ENCODE results near the gene ABCG4.

Gene ABCG4

GRCh38 chr11:119172513-119172912, 23.7 kb downstream of the ABCG4 start:
- H3K9me2 ChIP-seq (ENCODE audit: low read depth, low read length), result no peaks in the 10 kb centered on the region
- H3K4me2 ChIP-seq (ENCODE audit: low read length), result no peak overlapping the region

GRCh38 chr11:119173453-119173852, 24.6 kb downstream of the ABCG4 start:
- TF ChIP-seq CTCF (IDR thresholded peaks at IDR 0.05; ENCODE audit: low read length) (no peak), EZH2 (IDR thresholded peaks at IDR 0.05; ENCODE audit: borderline replicate concordance, low read length) (no peak)
- Histone ChIP-seq H3K27ac (ENCODE audit: low read depth, low read length, poor library complexity, severe bottlenecking) (no peak overlapping the region), H2AFZ (ENCODE audit: low read length) (no peak overlapping the region), H3F3A (ENCODE audit: insufficient read depth, low read length) (no peaks in the 10 kb centered on the region), H3K4me1 (ENCODE audit: insufficient read depth, low read length, severe bottlenecking) (peaks cover 6% of the 10 kb centered on the region), H4K20me1 (ENCODE audit: insufficient read depth, low read length) (no peaks in the 10 kb centered on the region), H3K36me3 (ENCODE audit: insufficient read depth, low read length) (no peaks in the 10 kb centered on the region), H3K79me2 (ENCODE audit: insufficient read depth, low read length) (no peaks in the 10 kb centered on the region), H3K9me3 (ENCODE audit: low read length) (no peaks in the 10 kb centered on the region), H3K4me2 (ENCODE audit: low read length) (no peak overlapping the region), H3K9me2 (ENCODE audit: low read depth, low read length) (no peaks in the 10 kb centered on the region), H3K9ac (ENCODE audit: low read length) (no peak overlapping the region), H3K4me3 (ENCODE audit: low read depth, low read length, poor library complexity, severe bottlenecking) (no peak overlapping the region), H3K27me3 (ENCODE audit: insufficient read depth, low read length) (no peaks in the 10 kb centered on the region)

More at GRCh38 chr11:119172513-119172912, 23.7 kb downstream of the ABCG4 start:
- H3K4me1 ChIP-seq (ENCODE audit: insufficient read depth, low read length, severe bottlenecking), result peaks cover 6% of the 10 kb centered on the region
- H3K36me3 ChIP-seq (ENCODE audit: insufficient read depth, low read length), result no peaks in the 10 kb centered on the region
- H3K27me3 ChIP-seq (ENCODE audit: insufficient read depth, low read length), result no peaks in the 10 kb centered on the region
- no peaks in the 10 kb centered on the region for H3F3A ChIP-seq (ENCODE audit: insufficient read depth, low read length)
- H3K79me2 ChIP-seq (ENCODE audit: insufficient read depth, low read length), result no peaks in the 10 kb centered on the region
- H3K9ac ChIP-seq (ENCODE audit: low read length), result no peak overlapping the region
- H2AFZ ChIP-seq (ENCODE audit: low read length), result no peak overlapping the region
- H3K4me3 ChIP-seq (ENCODE audit: low read depth, low read length, poor library complexity, severe bottlenecking), result no peak overlapping the region
- no peak overlapping the region for H3K27ac ChIP-seq (ENCODE audit: low read depth, low read length, poor library complexity, severe bottlenecking)
- no peak for TF ChIP-seq CTCF (IDR thresholded peaks at IDR 0.05; ENCODE audit: low read length)
- no peak for TF ChIP-seq EZH2 (IDR thresholded peaks at IDR 0.05; ENCODE audit: borderline replicate concordance, low read length)
- no peaks in the 10 kb centered on the region for H4K20me1 ChIP-seq (ENCODE audit: insufficient read depth, low read length)
- no peaks in the 10 kb centered on the region for H3K9me3 ChIP-seq (ENCODE audit: low read length)

- H3K27ac ChIP-seq (ENCODE audit: low read depth, low read length, poor library complexity, severe bottlenecking), result no peak overlapping the region
- H2AFZ ChIP-seq (ENCODE audit: low read length), result no peak overlapping the region
- H3K36me3 ChIP-seq (ENCODE audit: insufficient read depth, low read length), result no peaks in the 10 kb centered on the region
- TF ChIP-seq EZH2 (IDR thresholded peaks at IDR 0.05; ENCODE audit: borderline replicate concordance, low read length), result no peak
- TF ChIP-seq CTCF (IDR thresholded peaks at IDR 0.05; ENCODE audit: low read length), result no peak
- H3K4me3 ChIP-seq (ENCODE audit: low read depth, low read length, poor library complexity, severe bottlenecking), result no peak overlapping the region
- H3K9me3 ChIP-seq (ENCODE audit: low read length), result no peaks in the 10 kb centered on the region
- no peak overlapping the region for H3K9ac ChIP-seq (ENCODE audit: low read length)
- H4K20me1 ChIP-seq (ENCODE audit: insufficient read depth, low read length), result no peaks in the 10 kb centered on the region
- no peaks in the 10 kb centered on the region for H3K4me1 ChIP-seq (ENCODE audit: insufficient read depth, low read length, severe bottlenecking)
- H3K4me2 ChIP-seq (ENCODE audit: low read length), result no peak overlapping the region
- no peaks in the 10 kb centered on the region for H3F3A ChIP-seq (ENCODE audit: insufficient read depth, low read length)
- no peaks in the 10 kb centered on the region for H3K9me2 ChIP-seq (ENCODE audit: low read depth, low read length)
- H3K79me2 ChIP-seq (ENCODE audit: insufficient read depth, low read length), result no peaks in the 10 kb centered on the region
- H3K27me3 ChIP-seq (ENCODE audit: insufficient read depth, low read length), result no peaks in the 10 kb centered on the region
Measured at GRCh38 chr11:119175493-119176077, 26.7 kb downstream of the ABCG4 start.
